Esophagus muscularis mucosa (tissue), 4 donors: Measurements from ENCODE around the gene CALHM2. TPM values are rescaled to one million over a fixed set of nuclear protein-coding genes. Genes with fewer than 3 reads are reported as not detected.
A peak's percentile ranks its signal among the peaks of the same experiment; 100 is the strongest.

Source experiments
- DNase-seq: peaks from one replicate; pipeline ENCODE4 v3.0.0-alpha.2; 2017; ENCODE audit errors: extremely low spot score
- H3K27ac ChIP-seq, 4 donors: fragments of 200-600 bp; sonication (generic); replicated peaks in 1 of 4; 1 replicate in 3 of 4; 2 replicates in 1 of 4; pipeline ENCODE4 v1.5.1; 2016 to 2019; ENCODE audit warnings: mild to moderate bottlenecking in 1 of 4
- H3K27me3 ChIP-seq, 4 donors: fragments of 200-600 bp; sonication (generic); one replicate each; pipeline versions ENCODE4 v1.5.1 to v1.6.0; 2016 to 2019
- H3K36me3 ChIP-seq, 4 donors: fragments of 200-600 bp; sonication (generic); one replicate each; pipeline ENCODE4 v1.5.1; 2016 to 2019
- H3K4me1 ChIP-seq, 4 donors: fragments of 200-600 bp; sonication (generic); one replicate each; pipeline ENCODE4 v1.5.1; 2016 to 2019
- H3K4me3 ChIP-seq, 4 donors: fragments of 200-600 bp; sonication (generic); 1 replicate in 2 of 4; 2 replicates in 2 of 4; pipeline ENCODE4 v1.5.1; 2016 to 2019; ENCODE audit warnings: mild to moderate bottlenecking in 4 of 4, moderate library complexity in 1 of 4
- H3K9me3 ChIP-seq, 4 donors: fragments of 200-600 bp; sonication (generic); 1 replicate in 3 of 4; 2 replicates in 1 of 4; pipeline ENCODE4 v1.5.1; 2016 to 2019
- EP300 ChIP-seq: sonication (generic); formaldehyde crosslinking; IDR thresholded peaks from one replicate; pipeline ENCODE4 v1.6.1; 2017; ENCODE audit warnings: antibody characterized with exemption
- POLR2A ChIP-seq: fragments of 450-650 bp; IDR thresholded peaks from one replicate; pipeline ENCODE4 v1.6.1; 2017; ENCODE audit warnings: antibody characterized with exemption, moderate library complexity, mild to moderate bottlenecking, low read depth
- POLR2AphosphoS5 ChIP-seq, 2 donors: sonication (generic); formaldehyde crosslinking; IDR thresholded peaks; one replicate each; pipeline ENCODE4 v1.6.1; 2017; ENCODE audit warnings: antibody characterized with exemption in 2 of 2
- WGBS: methylation state at CpG from one replicate; pipeline ENCODE4 v1.1.5; 2018; 5-methylcytosine and 5-hydroxymethylcytosine counted together
- intact Hi-C: fragments of 100-400 bp; cut with DNase I; formaldehyde crosslinking; loops from one replicate; pipeline ENCODE4 v1.15.1; 2023
- total RNA-seq, 4 donors: library from RNA; depleted of rRNA; stranded (reverse); fragments of >200 nt; gene quantifications; one replicate each; pipeline versions ENCODE4 v1.1.0 to v1.2.1, GENCODE V29; 2016
- TF ChIP-seq, protein P1 (sequence below), 3 experiments: fragments of 200-600 bp in 2 of 3; fragments of 450-650 bp in 1 of 3; sonication (generic) in 2 of 3; IDR thresholded peaks; one replicate each; pipeline ENCODE4 v1.5.1; 2017 to 2019; ENCODE audit warnings: antibody characterized with exemption in 3 of 3, mild to moderate bottlenecking in 2 of 3, moderate library complexity in 1 of 3

CALHM2 gene
- total RNA-seq, 4 donors from 2014 or later, result 44.4 to 69.9 (median 62.8) TPM

GRCh38 chr10:103442031-103442461 lies 10.1 kb downstream of the CALHM2 start:
- H3K36me3 ChIP-seq, result peaks cover 17 to 100% (median 99%) of the 10 kb centered on the region in 4 donors
- peaks cover 35 to 42% (median 41%) of the 10 kb centered on the region in 4 donors for H3K4me1 ChIP-seq
- H3K9me3 ChIP-seq, result no peaks in the 10 kb centered on the region
- intact Hi-C loops, result no loop called here
- TF ChIP-seq, protein P1, sequence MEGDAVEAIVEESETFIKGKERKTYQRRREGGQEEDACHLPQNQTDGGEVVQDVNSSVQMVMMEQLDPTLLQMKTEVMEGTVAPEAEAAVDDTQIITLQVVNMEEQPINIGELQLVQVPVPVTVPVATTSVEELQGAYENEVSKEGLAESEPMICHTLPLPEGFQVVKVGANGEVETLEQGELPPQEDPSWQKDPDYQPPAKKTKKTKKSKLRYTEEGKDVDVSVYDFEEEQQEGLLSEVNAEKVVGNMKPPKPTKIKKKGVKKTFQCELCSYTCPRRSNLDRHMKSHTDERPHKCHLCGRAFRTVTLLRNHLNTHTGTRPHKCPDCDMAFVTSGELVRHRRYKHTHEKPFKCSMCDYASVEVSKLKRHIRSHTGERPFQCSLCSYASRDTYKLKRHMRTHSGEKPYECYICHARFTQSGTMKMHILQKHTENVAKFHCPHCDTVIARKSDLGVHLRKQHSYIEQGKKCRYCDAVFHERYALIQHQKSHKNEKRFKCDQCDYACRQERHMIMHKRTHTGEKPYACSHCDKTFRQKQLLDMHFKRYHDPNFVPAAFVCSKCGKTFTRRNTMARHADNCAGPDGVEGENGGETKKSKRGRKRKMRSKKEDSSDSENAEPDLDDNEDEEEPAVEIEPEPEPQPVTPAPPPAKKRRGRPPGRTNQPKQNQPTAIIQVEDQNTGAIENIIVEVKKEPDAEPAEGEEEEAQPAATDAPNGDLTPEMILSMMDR (IDR thresholded peaks at IDR 0.05), result no peak
- TF ChIP-seq POLR2A (no peak), POLR2AphosphoS5 (IDR thresholded peaks at IDR 0.05) (no peak), EP300 (no peak)
- H3K4me3 ChIP-seq, result no peak overlapping the region
- WGBS, result 73% methylated on average over 11 of the region's 13 CpGs
- H3K27ac ChIP-seq, result peak overlapping the region in 3 of 4 donors; percentile 7 to 20 (median 7)
- no peaks in the 10 kb centered on the region for H3K27me3 ChIP-seq
- DNase-seq, result no peak

- Histone ChIP-seq H3K27me3 (no peaks in the 10 kb centered on the region), H3K9me3 (no peaks in the 10 kb centered on the region), H3K27ac (peak overlapping the region in 1 of 4 donors; percentile 7), H3K36me3 (peaks cover 17 to 100% (median 99%) of the 10 kb centered on the region in 4 donors), H3K4me1 (peaks cover 31 to 38% (median 36%) of the 10 kb centered on the region in 4 donors), H3K4me3 (no peak overlapping the region)
- DNase-seq, result no peak
- intact Hi-C loops, result no loop called here
- WGBS, result 71% methylated on average over 2 of the region's 8 CpGs
- TF ChIP-seq POLR2A, result no peak
- TF ChIP-seq, protein P1 (IDR thresholded peaks at IDR 0.05), result no peak
- TF ChIP-seq POLR2AphosphoS5 (IDR thresholded peaks at IDR 0.05), result no peak
- no peak for TF ChIP-seq EP300
Measured at GRCh38 chr10:103441611-103442010, 10.6 kb downstream of the CALHM2 start.

DNA sequence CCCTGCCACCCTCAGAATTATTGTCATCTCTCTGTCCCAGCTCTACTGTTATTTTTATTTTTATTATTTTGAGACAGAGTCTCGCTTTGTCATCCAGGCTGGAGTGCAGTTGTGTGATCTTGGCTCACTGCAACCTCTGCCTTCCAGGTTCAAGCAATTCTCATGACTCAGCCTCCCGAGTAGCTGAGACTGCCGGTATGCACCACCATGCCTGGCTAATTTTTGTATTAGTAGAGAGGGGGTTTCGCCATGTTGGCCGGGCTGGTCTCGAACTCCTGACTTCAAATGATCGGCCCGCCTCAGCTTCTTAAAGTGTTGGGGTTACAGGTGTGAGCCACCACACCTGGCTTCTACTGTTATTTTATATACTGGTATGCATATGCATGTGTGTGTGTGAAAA lies 11.0 kb downstream of the CALHM2 start:
- 96% methylated on average over 8 of the region's 8 CpGs for WGBS
- no peak for TF ChIP-seq POLR2AphosphoS5 (IDR thresholded peaks at IDR 0.05)
- no peak for TF ChIP-seq POLR2A
- TF ChIP-seq, protein P1 (IDR thresholded peaks at IDR 0.05), result no peak
- TF ChIP-seq EP300, result no peak
- H3K27me3 ChIP-seq, result no peaks in the 10 kb centered on the region
- intact Hi-C loops, result no loop called here
- H3K36me3 ChIP-seq, result peaks cover 17 to 100% (median 99%) of the 10 kb centered on the region in 4 donors
- no peak for DNase-seq
- H3K27ac ChIP-seq, result no peak overlapping the region
- H3K4me1 ChIP-seq, result peaks cover 27 to 35% (median 32%) of the 10 kb centered on the region in 4 donors
- H3K4me3 ChIP-seq, result no peak overlapping the region
- no peaks in the 10 kb centered on the region for H3K9me3 ChIP-seq

DNA sequence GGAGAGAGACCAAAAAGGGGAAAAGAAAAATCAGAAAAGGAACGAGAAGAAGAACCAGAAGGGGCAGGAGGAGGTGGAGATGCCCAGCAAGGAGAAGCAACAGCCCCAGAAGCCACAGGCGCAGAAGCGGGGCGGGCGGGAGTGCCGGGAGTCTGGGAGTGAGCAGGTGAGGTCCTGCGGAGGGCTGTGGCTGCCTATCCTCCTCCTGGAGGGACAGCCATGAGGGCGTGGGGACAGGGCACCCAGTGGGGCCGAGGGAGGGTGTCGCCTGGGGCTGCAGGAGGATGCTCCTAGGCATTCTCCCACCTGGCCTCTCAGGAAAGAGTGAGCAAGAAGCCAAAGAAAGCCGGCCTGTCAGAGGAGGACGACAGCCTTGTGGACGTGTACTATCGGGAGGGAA lies 11.8 kb downstream of the CALHM2 start:
- H3K27ac ChIP-seq, result no peak overlapping the region
- H3K4me3 ChIP-seq, result no peak overlapping the region
- H3K9me3 ChIP-seq, result no peaks in the 10 kb centered on the region
- H3K36me3 ChIP-seq, result peaks cover 22 to 100% (median 98%) of the 10 kb centered on the region in 4 donors
- H3K4me1 ChIP-seq, result peaks cover 19 to 29% (median 24%) of the 10 kb centered on the region in 4 donors
- WGBS, result 92% methylated on average over 14 of the region's 14 CpGs
- H3K27me3 ChIP-seq, result no peaks in the 10 kb centered on the region
- TF ChIP-seq, protein P1 (IDR thresholded peaks at IDR 0.05), result no peak
- TF ChIP-seq POLR2A (no peak), POLR2AphosphoS5 (IDR thresholded peaks at IDR 0.05) (no peak), EP300 (no peak)
- no peak for DNase-seq
- intact Hi-C loops, result no loop called here

DNA sequence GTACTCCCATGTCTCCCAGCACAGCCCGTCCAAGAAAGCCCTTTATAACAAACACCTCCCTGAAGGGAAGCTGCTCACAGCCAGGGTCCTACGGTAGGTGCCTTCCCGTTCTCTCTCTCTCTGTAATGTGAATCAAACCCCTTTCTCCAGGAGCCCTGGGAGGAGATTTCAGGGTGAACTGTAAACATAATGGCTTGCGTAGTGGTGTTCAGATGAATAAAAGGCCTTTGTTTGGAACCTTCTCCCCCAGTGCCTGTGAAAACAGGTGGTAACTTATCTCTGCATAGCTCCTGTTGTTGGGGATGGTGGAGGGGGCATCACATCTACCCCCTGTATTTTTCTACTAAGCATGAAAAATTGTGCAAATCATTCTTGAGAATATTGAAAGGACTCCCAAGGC lies 12.4 kb downstream of the CALHM2 start:
- DNase-seq, result no peak
- intact Hi-C loops, result no loop called here
- Histone ChIP-seq H3K4me1 (peaks cover 12 to 22% (median 18%) of the 10 kb centered on the region in 4 donors), H3K4me3 (no peak overlapping the region), H3K27ac (no peak overlapping the region), H3K36me3 (peaks cover 23 to 100% (median 96%) of the 10 kb centered on the region in 4 donors), H3K9me3 (no peaks in the 10 kb centered on the region), H3K27me3 (no peaks in the 10 kb centered on the region)
- WGBS, result 85% methylated on average over 4 of the region's 4 CpGs
- TF ChIP-seq POLR2A (no peak), EP300 (no peak), POLR2AphosphoS5 (IDR thresholded peaks at IDR 0.05) (no peak)
- TF ChIP-seq, protein P1 (IDR thresholded peaks at IDR 0.05), result no peak
